OCI-LY7 (cell line): ENCODE measurements around the gene TRIO.

Source experiments
- EZH2phosphoT487 ChIP-seq: fragments of 200-600 bp; sonication (generic); IDR thresholded peaks from 2 replicates; pipeline ENCODE4 v1.6.1; 2018; ENCODE audit warnings: low read depth, borderline replicate concordance, mild to moderate bottlenecking, mixed run types, antibody characterized with exemption, low read length, moderate library complexity, mixed read lengths
- TF ChIP-seq, protein P1 (sequence below): fragments of 200-600 bp; sonication (generic); conservative IDR thresholded peaks from 2 replicates; pipeline ENCODE4 v1.5.1; 2014; ENCODE audit warnings: mild to moderate bottlenecking, antibody characterized with exemption, low read length, moderate library complexity, mixed read lengths

DNA sequence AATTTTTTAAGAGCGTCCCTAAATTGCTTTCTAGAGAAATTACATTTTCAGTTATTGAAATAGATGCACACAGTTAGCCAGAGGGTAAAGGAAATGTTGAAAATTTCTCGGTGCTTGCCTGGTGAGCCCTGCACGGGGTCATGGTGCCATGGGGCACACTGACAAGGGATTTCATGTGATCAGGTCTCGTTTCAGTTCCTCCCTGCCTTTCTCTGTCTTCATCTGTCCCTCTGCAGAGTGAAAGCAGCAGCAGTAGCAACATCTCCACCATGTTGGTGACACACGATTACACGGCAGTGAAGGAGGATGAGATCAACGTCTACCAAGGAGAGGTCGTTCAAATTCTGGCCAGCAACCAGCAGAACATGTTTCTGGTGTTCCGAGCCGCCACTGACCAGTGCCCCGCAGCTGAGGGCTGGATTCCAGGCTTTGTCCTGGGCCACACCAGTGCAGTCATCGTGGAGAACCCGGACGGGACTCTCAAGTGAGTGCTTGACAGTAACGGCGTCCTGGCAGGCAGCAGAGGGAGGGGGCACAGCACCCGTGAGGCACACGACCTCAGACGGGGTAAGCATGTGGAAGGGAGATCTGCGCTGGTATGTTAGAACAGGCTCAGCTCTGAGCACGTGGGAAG is 349.3 kb downstream of the TRIO start:
- TF ChIP-seq, protein P1, sequence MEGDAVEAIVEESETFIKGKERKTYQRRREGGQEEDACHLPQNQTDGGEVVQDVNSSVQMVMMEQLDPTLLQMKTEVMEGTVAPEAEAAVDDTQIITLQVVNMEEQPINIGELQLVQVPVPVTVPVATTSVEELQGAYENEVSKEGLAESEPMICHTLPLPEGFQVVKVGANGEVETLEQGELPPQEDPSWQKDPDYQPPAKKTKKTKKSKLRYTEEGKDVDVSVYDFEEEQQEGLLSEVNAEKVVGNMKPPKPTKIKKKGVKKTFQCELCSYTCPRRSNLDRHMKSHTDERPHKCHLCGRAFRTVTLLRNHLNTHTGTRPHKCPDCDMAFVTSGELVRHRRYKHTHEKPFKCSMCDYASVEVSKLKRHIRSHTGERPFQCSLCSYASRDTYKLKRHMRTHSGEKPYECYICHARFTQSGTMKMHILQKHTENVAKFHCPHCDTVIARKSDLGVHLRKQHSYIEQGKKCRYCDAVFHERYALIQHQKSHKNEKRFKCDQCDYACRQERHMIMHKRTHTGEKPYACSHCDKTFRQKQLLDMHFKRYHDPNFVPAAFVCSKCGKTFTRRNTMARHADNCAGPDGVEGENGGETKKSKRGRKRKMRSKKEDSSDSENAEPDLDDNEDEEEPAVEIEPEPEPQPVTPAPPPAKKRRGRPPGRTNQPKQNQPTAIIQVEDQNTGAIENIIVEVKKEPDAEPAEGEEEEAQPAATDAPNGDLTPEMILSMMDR = no peak
- no peak for TF ChIP-seq EZH2phosphoT487
